Rectal smooth muscle tissue (tissue), 1 donor: Measurements from ENCODE around the gene LAMA5.

Source experiments
- H3K27ac ChIP-seq: one replicate; pipeline ENCODE4 v1.7.0; 2013; ENCODE audit warnings: low read depth, low read length, inconsistent platforms
- H3K27me3 ChIP-seq: one replicate; pipeline ENCODE4 v1.7.0; 2013; ENCODE audit warnings: low read length; ENCODE audit not compliant: control insufficient read depth, insufficient read depth
- H3K36me3 ChIP-seq: one replicate; pipeline ENCODE4 v1.7.0; 2013; ENCODE audit warnings: low read length; ENCODE audit not compliant: control insufficient read depth, insufficient read depth
- H3K4me1 ChIP-seq: one replicate; pipeline ENCODE4 v1.7.0; 2013; ENCODE audit warnings: low read length; ENCODE audit not compliant: control insufficient read depth, insufficient read depth
- H3K4me3 ChIP-seq: one replicate; pipeline ENCODE4 v1.7.0; 2013; ENCODE audit warnings: low read length
- H3K9ac ChIP-seq: one replicate; pipeline ENCODE4 v1.7.0; 2013; ENCODE audit warnings: low read length

Gene LAMA5

GRCh38 chr20:62310757-62311121 lies 56.4 kb downstream of the LAMA5 start:
- H3K27ac ChIP-seq, result no peak overlapping the region
- no peaks in the 10 kb centered on the region for H3K4me1 ChIP-seq
- no peak overlapping the region for H3K9ac ChIP-seq
- no peak overlapping the region for H3K4me3 ChIP-seq
- H3K36me3 ChIP-seq, result peaks cover 51% of the 10 kb centered on the region
- H3K27me3 ChIP-seq, result no peaks in the 10 kb centered on the region

GRCh38 chr20:62309947-62310756 lies 57.0 kb downstream of the LAMA5 start:
- Histone ChIP-seq H3K27ac (peak overlapping the region; percentile 34), H3K27me3 (no peaks in the 10 kb centered on the region), H3K4me1 (no peaks in the 10 kb centered on the region), H3K4me3 (no peak overlapping the region), H3K9ac (no peak overlapping the region), H3K36me3 (peaks cover 48% of the 10 kb centered on the region)

- peak overlapping the region; percentile 34 for H3K27ac ChIP-seq
- H3K9ac ChIP-seq, result no peak overlapping the region
- no peak overlapping the region for H3K4me3 ChIP-seq
- no peaks in the 10 kb centered on the region for H3K27me3 ChIP-seq
- H3K4me1 ChIP-seq, result peaks cover 1% of the 10 kb centered on the region
- H3K36me3 ChIP-seq, result peaks cover 46% of the 10 kb centered on the region
Observed at GRCh38 chr20:62309198-62309944, 57.7 kb downstream of the LAMA5 start.

- Histone ChIP-seq H3K9ac (no peak overlapping the region), H3K27me3 (no peaks in the 10 kb centered on the region), H3K4me3 (no peak overlapping the region), H3K27ac (no peak overlapping the region), H3K36me3 (peaks cover 43% of the 10 kb centered on the region), H3K4me1 (peaks cover 9% of the 10 kb centered on the region)
Observed at GRCh38 chr20:62308102-62308822, 58.9 kb downstream of the LAMA5 start.

- H3K36me3 ChIP-seq, result peaks cover 39% of the 10 kb centered on the region
- H3K4me3 ChIP-seq, result no peak overlapping the region
- peaks cover 9% of the 10 kb centered on the region for H3K4me1 ChIP-seq
- no peak overlapping the region for H3K9ac ChIP-seq
- no peak overlapping the region for H3K27ac ChIP-seq
- no peaks in the 10 kb centered on the region for H3K27me3 ChIP-seq
Observed at GRCh38 chr20:62307226-62308101, 59.6 kb downstream of the LAMA5 start.

GRCh38 chr20:62306414-62307187 lies 60.5 kb downstream of the LAMA5 start:
- H3K9ac ChIP-seq, result no peak overlapping the region

GRCh38 chr20:62305765-62306413 lies 61.2 kb downstream of the LAMA5 start:
- H3K4me3 ChIP-seq, result no peak overlapping the region
- peak overlapping the region; percentile 22 for H3K27ac ChIP-seq

More at GRCh38 chr20:62306414-62307187, 60.5 kb downstream of the LAMA5 start:
- no peak overlapping the region for H3K4me3 ChIP-seq
- H3K36me3 ChIP-seq, result peaks cover 37% of the 10 kb centered on the region
- H3K27ac ChIP-seq, result peak overlapping the region; percentile 22
- peaks cover 9% of the 10 kb centered on the region for H3K4me1 ChIP-seq
- no peaks in the 10 kb centered on the region for H3K27me3 ChIP-seq

GRCh38 chr20:62305149-62305764 lies 61.9 kb downstream of the LAMA5 start:
- H3K4me1 ChIP-seq, result peaks cover 9% of the 10 kb centered on the region

More at GRCh38 chr20:62305765-62306413, 61.2 kb downstream of the LAMA5 start:
- peaks cover 9% of the 10 kb centered on the region for H3K4me1 ChIP-seq
- no peak overlapping the region for H3K9ac ChIP-seq
- peaks cover 37% of the 10 kb centered on the region for H3K36me3 ChIP-seq
- no peaks in the 10 kb centered on the region for H3K27me3 ChIP-seq

GRCh38 chr20:62304331-62305148 lies 62.6 kb downstream of the LAMA5 start:
- peak overlapping the region; percentile 76 for H3K27ac ChIP-seq
- no peak overlapping the region for H3K9ac ChIP-seq
- peak overlapping the region; percentile 68 for H3K4me3 ChIP-seq
- no peaks in the 10 kb centered on the region for H3K27me3 ChIP-seq
- peaks cover 9% of the 10 kb centered on the region for H3K4me1 ChIP-seq
- peaks cover 32% of the 10 kb centered on the region for H3K36me3 ChIP-seq

More at GRCh38 chr20:62305149-62305764, 61.9 kb downstream of the LAMA5 start:
- Histone ChIP-seq H3K9ac (no peak overlapping the region), H3K36me3 (peaks cover 37% of the 10 kb centered on the region), H3K27me3 (no peaks in the 10 kb centered on the region), H3K27ac (peak overlapping the region; percentile 7), H3K4me3 (peak overlapping the region; percentile 68)
